Measurements from ENCODE around the gene ESRRA. TPM values are rescaled to one million over a fixed set of nuclear protein-coding genes. Genes with fewer than 3 reads are reported as not detected.

The ESRRA gene
- total and polyA plus RNA-seq, 2 of the 13 experiments (the other 11 are each of a cell fraction or from before 2014, with no cell fraction given) = 18.1 to 36.3 TPM

DNA sequence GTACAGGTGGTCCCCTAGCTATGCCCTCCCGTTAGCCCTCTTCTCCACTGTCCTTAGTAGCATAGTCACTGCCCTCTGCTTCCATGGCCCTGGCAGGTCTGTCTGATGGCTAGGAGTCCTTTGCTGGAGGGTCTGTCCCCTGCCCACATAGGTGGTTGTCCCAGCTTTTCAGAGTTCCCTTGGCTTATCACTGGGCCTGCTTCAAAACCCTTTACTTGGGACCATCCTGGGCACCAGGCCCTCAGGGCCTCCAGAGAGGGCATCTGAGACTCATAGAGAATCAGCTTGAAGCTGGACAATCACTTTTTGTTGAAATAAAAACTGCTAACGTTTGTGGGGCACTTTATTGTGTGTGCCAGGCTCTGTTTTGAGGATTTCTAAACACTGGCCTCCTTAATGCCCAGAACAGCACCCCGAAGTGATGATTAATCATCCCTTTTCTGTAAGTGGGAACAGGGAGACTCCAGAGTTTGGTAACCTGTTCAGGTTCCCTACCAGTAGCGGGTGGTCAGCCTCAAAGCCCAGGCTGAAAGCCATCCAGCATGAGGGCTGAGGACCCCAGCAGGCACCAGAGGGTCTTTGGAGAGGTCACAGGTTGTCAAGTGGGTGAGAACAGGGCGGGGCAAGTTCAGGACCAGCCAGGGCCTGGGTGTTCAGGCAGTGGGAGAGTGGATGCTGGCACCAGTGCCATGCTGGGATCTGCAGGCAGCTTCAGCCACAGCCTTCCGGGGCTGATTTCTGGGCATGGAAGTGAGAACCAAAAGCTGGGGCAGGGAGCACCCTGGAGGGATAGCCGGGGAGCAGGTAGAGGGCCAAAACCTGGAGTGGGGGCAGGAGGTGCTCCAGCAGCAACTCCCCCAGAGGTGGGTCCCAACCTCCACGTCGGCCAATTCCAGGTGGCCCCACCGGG is 14.7 kb upstream of the ESRRA start:
- no peak for ATAC-seq
- BruUV-seq (replicated peaks) = no TSS peak
- H3K79me2 ChIP-seq (ENCODE audit: insufficient read depth, low read length) = no peaks in the 10 kb centered on the region
- TF ChIP-seq ONECUT2 (CRISPR knock-in tag; IDR thresholded peaks at IDR 0.05) = no peak
- TF ChIP-seq, protein P1, sequence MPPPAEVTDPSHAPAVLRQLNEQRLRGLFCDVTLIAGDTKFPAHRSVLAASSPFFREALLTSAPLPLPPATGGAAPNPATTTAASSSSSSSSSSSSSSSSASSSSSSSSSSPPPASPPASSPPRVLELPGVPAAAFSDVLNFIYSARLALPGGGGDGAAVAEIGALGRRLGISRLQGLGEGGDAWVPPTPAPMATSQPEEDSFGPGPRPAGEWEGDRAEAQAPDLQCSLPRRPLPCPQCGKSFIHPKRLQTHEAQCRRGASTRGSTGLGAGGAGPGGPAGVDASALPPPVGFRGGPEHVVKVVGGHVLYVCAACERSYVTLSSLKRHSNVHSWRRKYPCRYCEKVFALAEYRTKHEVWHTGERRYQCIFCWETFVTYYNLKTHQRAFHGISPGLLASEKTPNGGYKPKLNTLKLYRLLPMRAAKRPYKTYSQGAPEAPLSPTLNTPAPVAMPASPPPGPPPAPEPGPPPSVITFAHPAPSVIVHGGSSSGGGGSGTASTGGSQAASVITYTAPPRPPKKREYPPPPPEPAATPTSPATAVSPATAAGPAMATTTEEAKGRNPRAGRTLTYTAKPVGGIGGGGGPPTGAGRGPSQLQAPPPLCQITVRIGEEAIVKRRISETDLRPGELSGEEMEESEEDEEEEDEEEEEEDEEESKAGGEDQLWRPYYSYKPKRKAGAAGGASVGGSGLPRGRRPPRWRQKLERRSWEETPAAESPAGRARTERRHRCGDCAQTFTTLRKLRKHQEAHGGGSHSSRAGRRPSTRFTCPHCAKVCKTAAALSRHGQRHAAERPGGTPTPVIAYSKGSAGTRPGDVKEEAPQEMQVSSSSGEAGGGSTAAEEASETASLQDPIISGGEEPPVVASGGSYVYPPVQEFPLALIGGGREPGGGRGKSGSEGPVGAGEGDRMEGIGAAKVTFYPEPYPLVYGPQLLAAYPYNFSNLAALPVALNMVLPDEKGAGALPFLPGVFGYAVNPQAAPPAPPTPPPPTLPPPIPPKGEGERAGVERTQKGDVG (CRISPR knock-in tag; IDR thresholded peaks at IDR 0.05; ENCODE audit: borderline replicate concordance) = no peak
- TF ChIP-seq, protein P2, sequence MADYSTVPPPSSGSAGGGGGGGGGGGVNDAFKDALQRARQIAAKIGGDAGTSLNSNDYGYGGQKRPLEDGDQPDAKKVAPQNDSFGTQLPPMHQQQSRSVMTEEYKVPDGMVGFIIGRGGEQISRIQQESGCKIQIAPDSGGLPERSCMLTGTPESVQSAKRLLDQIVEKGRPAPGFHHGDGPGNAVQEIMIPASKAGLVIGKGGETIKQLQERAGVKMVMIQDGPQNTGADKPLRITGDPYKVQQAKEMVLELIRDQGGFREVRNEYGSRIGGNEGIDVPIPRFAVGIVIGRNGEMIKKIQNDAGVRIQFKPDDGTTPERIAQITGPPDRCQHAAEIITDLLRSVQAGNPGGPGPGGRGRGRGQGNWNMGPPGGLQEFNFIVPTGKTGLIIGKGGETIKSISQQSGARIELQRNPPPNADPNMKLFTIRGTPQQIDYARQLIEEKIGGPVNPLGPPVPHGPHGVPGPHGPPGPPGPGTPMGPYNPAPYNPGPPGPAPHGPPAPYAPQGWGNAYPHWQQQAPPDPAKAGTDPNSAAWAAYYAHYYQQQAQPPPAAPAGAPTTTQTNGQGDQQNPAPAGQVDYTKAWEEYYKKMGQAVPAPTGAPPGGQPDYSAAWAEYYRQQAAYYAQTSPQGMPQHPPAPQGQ (CRISPR knock-in tag; IDR thresholded peaks at IDR 0.05; ENCODE audit: borderline replicate concordance) = no peak
- TF ChIP-seq, protein P3, sequence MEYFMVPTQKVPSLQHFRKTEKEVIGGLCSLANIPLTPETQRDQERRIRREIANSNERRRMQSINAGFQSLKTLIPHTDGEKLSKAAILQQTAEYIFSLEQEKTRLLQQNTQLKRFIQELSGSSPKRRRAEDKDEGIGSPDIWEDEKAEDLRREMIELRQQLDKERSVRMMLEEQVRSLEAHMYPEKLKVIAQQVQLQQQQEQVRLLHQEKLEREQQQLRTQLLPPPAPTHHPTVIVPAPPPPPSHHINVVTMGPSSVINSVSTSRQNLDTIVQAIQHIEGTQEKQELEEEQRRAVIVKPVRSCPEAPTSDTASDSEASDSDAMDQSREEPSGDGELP (IDR thresholded peaks at IDR 0.05; ENCODE audit: borderline replicate concordance, low read depth) = no peak
- no peak for TF ChIP-seq FIP1L1 (IDR thresholded peaks at IDR 0.05; ENCODE audit: borderline replicate concordance, insufficient read depth, low read depth, low read length)
- no peak for TF ChIP-seq JARID2 (CRISPR knock-in tag; IDR thresholded peaks at IDR 0.05; ENCODE audit: insufficient replicate concordance)
- no peak for TF ChIP-seq ZNF441 (CRISPR knock-in tag; IDR thresholded peaks at IDR 0.05; ENCODE audit: borderline replicate concordance)
- TF ChIP-seq RBAK (CRISPR knock-in tag; IDR thresholded peaks at IDR 0.05) = no peak
- no peak for TF ChIP-seq ZNF746 (CRISPR knock-in tag; IDR thresholded peaks at IDR 0.05)
- TF ChIP-seq ZNF543 (CRISPR knock-in tag; IDR thresholded peaks at IDR 0.05) = no peak
- no peak for TF ChIP-seq ZNF530 (CRISPR knock-in tag; IDR thresholded peaks at IDR 0.05; ENCODE audit: low read depth)
- no peak overlapping the region; the same call in 1 of the 2 replicates for H3K4me2 ChIP-seq (ENCODE audit: low read depth, low read length)
- no peaks in the 10 kb centered on the region for H3K36me3 ChIP-seq (replicated peaks in 1 of 2; ENCODE audit: control insufficient read depth in 1 of 2, insufficient read depth in 2 of 2, low read length in 2 of 2)
- peaks cover 18 to 50% of the 10 kb centered on the region in 2 experiments for H3K27me3 ChIP-seq (ENCODE audit: control insufficient read depth in 1 of 2, insufficient read depth in 2 of 2, low read length in 2 of 2)
- no peak for FAIRE-seq
- in situ Hi-C loops (cut with HindIII; ENCODE audit: extremely low pct_ligation_motif_present, low pct_unique_long_range_greater_than_20kb) = no loop called here
- H2AFZ ChIP-seq (ENCODE audit: low read length) = no peak overlapping the region
- peaks cover 23% of the 10 kb centered on the region; the same call in 1 of the 2 replicates for H3K4me1 ChIP-seq (ENCODE audit: insufficient read depth, low read length)
- H3K9me3 ChIP-seq (ENCODE audit: low read length) = no peaks in the 10 kb centered on the region
- ChIA-PET POLR2A (interaction anchor here (1.0 to 2.0 kb wide), 2 partner anchors 14 to 20 kb away, joined by 3 to 11 read pairs; no protein-coding TSS in a partner anchor), CTCF (ENCODE audit: low intra/inter-chr PET ratio, low total read pairs) (no interaction called here)
- no peak overlapping the region for H3K4me3 ChIP-seq (replicated peaks in 1 of 3; ENCODE audit: insufficient read depth in 1 of 3, low read depth in 2 of 3, low read length in 3 of 3)
- no peak overlapping the region for H3K27ac ChIP-seq (ENCODE audit: extremely low read length, insufficient read depth, low read length)
- no peaks in the 10 kb centered on the region for H4K20me1 ChIP-seq (ENCODE audit: insufficient read depth, low read length)
- intact Hi-C loops (cut with micrococcal nuclease; ENCODE audit: unreplicated experiment) = no loop called here
- WGBS (ENCODE audit: low lambda C conversion rate) = 44% methylated on average over 8 of the region's 10 CpGs
- no peak overlapping the region for H3K9ac ChIP-seq (ENCODE audit: insufficient read depth, low read depth, low read length)
- DNase-seq (ENCODE audit: low spot score) = no peak
